H1 (cell line): ENCODE results near the gene JPT2. TPM values are rescaled to one million over a fixed set of nuclear protein-coding genes. Genes with fewer than 3 reads are reported as not detected.

Experiments used
- CTCF ChIA-PET: fragments of 300-600 bp; sonication (Branson Sonifier 250); formaldehyde crosslinking; loops from one replicate; lab custom pipeline; 2021; ENCODE audit not compliant: partially characterized antibody; lab: Charles Lee
- POLR2A ChIA-PET: fragments of 300-600 bp; sonication (Branson Sonifier 250); formaldehyde crosslinking; loops from one replicate; lab custom pipeline; 2021; ENCODE audit warnings: inconsistent platforms; ENCODE audit not compliant: partially characterized antibody; lab: Charles Lee
- DNase-seq, 2 experiments: peaks; one replicate each; pipeline versions ENCODE4 v3.0.0 to v3.0.0-alpha.2; 2010 to 2022; ENCODE audit warnings: low spot score in 2 of 2, low read depth in 1 of 2, mixed read lengths in 1 of 2
- FAIRE-seq: peaks from 2 replicates; lab custom pipeline; 2011; peaks lifted over from hg19 to GRCh38; lab: Jason Lieb, UNC
- H2AFZ ChIP-seq: 2 replicates; pipeline ENCODE4 v1.8.1; 2012; ENCODE audit warnings: low read length, inconsistent platforms
- H2AK5ac ChIP-seq: 2 replicates; pipeline ENCODE4 v1.6.1; 2013; ENCODE audit warnings: low read depth, low read length
- H2BK120ac ChIP-seq: replicated peaks from 2 replicates; pipeline ENCODE3; 2013; ENCODE audit warnings: low read depth, low read length, inconsistent platforms
- H2BK12ac ChIP-seq: 2 replicates; pipeline ENCODE4 v1.6.1; 2013; ENCODE audit warnings: low read depth, low read length
- H2BK15ac ChIP-seq: 2 replicates; pipeline ENCODE4 v1.6.1; 2013; ENCODE audit warnings: low read length
- H2BK20ac ChIP-seq: 2 replicates; pipeline ENCODE4 v1.6.1; 2013; ENCODE audit warnings: low read length
- H2BK5ac ChIP-seq: 2 replicates; pipeline ENCODE4 v1.6.1; 2013; ENCODE audit warnings: low read depth, low read length
- H3K14ac ChIP-seq: 2 replicates; pipeline ENCODE4 v1.6.1; 2013; ENCODE audit warnings: inconsistent platforms; ENCODE audit not compliant: insufficient read length
- H3K18ac ChIP-seq: 2 replicates; pipeline ENCODE4 v1.6.1; 2013; ENCODE audit warnings: low read length; ENCODE audit errors: extremely low read depth
- H3K23ac ChIP-seq: 2 replicates; pipeline ENCODE4 v1.6.1; 2013; ENCODE audit warnings: inconsistent platforms; ENCODE audit not compliant: insufficient read length
- H3K23me2 ChIP-seq: 2 replicates; pipeline ENCODE4 v1.6.1; 2013; ENCODE audit warnings: low read depth, low read length
- H3K27ac ChIP-seq: 2 replicates; pipeline ENCODE4 v1.6.1; 2011; ENCODE audit warnings: low read depth, low read length, inconsistent platforms
- H3K27me3 ChIP-seq, 4 experiments: replicated peaks in 1 of 4; 1 replicate in 1 of 4; 2 replicates in 3 of 4; pipeline versions ENCODE4 v1.6.1 to v1.8.1; 2011 to 2013; ENCODE audit warnings: low read length in 3 of 4, mild to moderate bottlenecking in 3 of 4, inconsistent platforms in 2 of 4, mixed read lengths in 2 of 4, moderate library complexity in 1 of 4; ENCODE audit not compliant: control insufficient read depth in 3 of 4, insufficient read depth in 3 of 4; ENCODE audit errors: extremely low read depth in 1 of 4
- H3K36me3 ChIP-seq, 4 experiments: 2 replicates each; pipeline versions ENCODE4 v1.6.1 to v1.8.1; 2011 to 2013; ENCODE audit warnings: mild to moderate bottlenecking in 4 of 4, low read length in 3 of 4, moderate library complexity in 2 of 4, control low read depth in 1 of 4, inconsistent platforms in 1 of 4; ENCODE audit not compliant: insufficient read depth in 4 of 4, control insufficient read depth in 2 of 4
- H3K4ac ChIP-seq: replicated peaks from 2 replicates; pipeline ENCODE3; 2013; ENCODE audit warnings: low read length, low read depth, mixed read lengths, inconsistent platforms; ENCODE audit not compliant: insufficient read length
- H3K4me1 ChIP-seq, 4 experiments: replicated peaks in 1 of 4; 1 replicate in 1 of 4; 2 replicates in 3 of 4; pipeline versions ENCODE4 v1.6.1 to v1.8.1; 2011 to 2013; ENCODE audit warnings: low read length in 3 of 4, inconsistent platforms in 2 of 4, mixed read lengths in 1 of 4; ENCODE audit not compliant: insufficient read depth in 4 of 4, control insufficient read depth in 3 of 4
- H3K4me2 ChIP-seq, 2 experiments: 2 replicates each; pipeline versions ENCODE4 v1.6.1 to v1.8.1; 2011 to 2013; ENCODE audit warnings: low read depth in 2 of 2, low read length in 2 of 2, control low read depth in 1 of 2, inconsistent platforms in 1 of 2, mild to moderate bottlenecking in 1 of 2; ENCODE audit not compliant: insufficient read depth in 1 of 2
- H3K4me3 ChIP-seq, 4 experiments: fragments of 200-600, 300-600 bp in 1 of 4; sonication (generic), shearing (Covaris generic), sonication (Bioruptor Twin) in 1 of 4; 2 replicates each; pipeline versions ENCODE4 v1.5.1 to v1.8.1; 2011 to 2016; ENCODE audit warnings: low read length in 4 of 4, low read depth in 3 of 4, control low read depth in 2 of 4, inconsistent platforms in 2 of 4, mild to moderate bottlenecking in 2 of 4, mixed read lengths in 1 of 4, moderate library complexity in 1 of 4; ENCODE audit not compliant: insufficient read depth in 2 of 4; ENCODE audit errors: extremely low read depth in 1 of 4
- H3K56ac ChIP-seq: replicated peaks from 2 replicates; pipeline ENCODE3; 2013; ENCODE audit warnings: low read depth, mild to moderate bottlenecking, mixed read lengths, low read length, inconsistent platforms; ENCODE audit not compliant: insufficient read length
- H3K79me1 ChIP-seq: 2 replicates; pipeline ENCODE4 v1.6.1; 2013; ENCODE audit warnings: low read depth, low read length, control low read depth
- H3K79me2 ChIP-seq, 2 experiments: 2 replicates each; pipeline versions ENCODE4 v1.6.1 to v1.8.1; 2012 to 2013; ENCODE audit warnings: low read length in 2 of 2, mild to moderate bottlenecking in 2 of 2, inconsistent platforms in 1 of 2; ENCODE audit not compliant: insufficient read depth in 2 of 2, control insufficient read depth in 1 of 2
- H3K9ac ChIP-seq, 4 experiments: replicated peaks in 1 of 4; 1 replicate in 1 of 4; 2 replicates in 3 of 4; pipeline versions ENCODE4 v1.6.1 to v1.8.1; 2011 to 2013; ENCODE audit warnings: low read depth in 3 of 4, low read length in 3 of 4, control low read depth in 2 of 4, mild to moderate bottlenecking in 2 of 4, moderate library complexity in 2 of 4, inconsistent platforms in 1 of 4; ENCODE audit errors: extremely low read depth in 1 of 4
- H3K9me3 ChIP-seq, 2 experiments: 2 replicates each; pipeline versions ENCODE4 v1.6.1 to v1.8.1; 2012 to 2013; ENCODE audit warnings: mild to moderate bottlenecking in 2 of 2, moderate library complexity in 2 of 2, control low read depth in 1 of 2, inconsistent platforms in 1 of 2, low read depth in 1 of 2, low read length in 1 of 2, mixed read lengths in 1 of 2; ENCODE audit not compliant: insufficient read depth in 2 of 2
- H4K20me1 ChIP-seq, 2 experiments: replicated peaks in 1 of 2; 2 replicates each; pipeline versions ENCODE3 to v1.8.1; 2011 to 2013; ENCODE audit warnings: inconsistent platforms in 2 of 2, low read length in 2 of 2, mild to moderate bottlenecking in 1 of 2; ENCODE audit not compliant: insufficient read depth in 2 of 2, control insufficient read depth in 1 of 2
- H4K5ac ChIP-seq: 2 replicates; pipeline ENCODE4 v1.6.1; 2013; ENCODE audit warnings: low read length, low read depth, mixed read lengths, inconsistent platforms; ENCODE audit not compliant: insufficient read length
- H4K8ac ChIP-seq: 2 replicates; pipeline ENCODE4 v1.8.0; 2013; ENCODE audit warnings: mild to moderate bottlenecking, moderate library complexity, low read length, inconsistent platforms; ENCODE audit not compliant: insufficient read depth; ENCODE audit errors: extremely low read depth
- H4K91ac ChIP-seq: replicated peaks from 2 replicates; pipeline ENCODE3; 2013; ENCODE audit warnings: low read length, mixed read lengths, inconsistent platforms; ENCODE audit not compliant: insufficient read length
- CHD2 ChIP-seq: IDR thresholded peaks from 2 replicates; pipeline ENCODE4 v1.6.1; 2012; ENCODE audit warnings: low read length, improper control_type of control experiment
- CTBP2 ChIP-seq: IDR thresholded peaks from 2 replicates; pipeline ENCODE4 v1.7.0; 2011; ENCODE audit warnings: borderline replicate concordance, mild to moderate bottlenecking, moderate library complexity, mixed read lengths, low read length; ENCODE audit not compliant: insufficient read depth, insufficient read length
- SIRT6 ChIP-seq: IDR thresholded peaks from one replicate; pipeline ENCODE4 v1.7.1; 2012; ENCODE audit warnings: low read length, inconsistent platforms
- TAF7 ChIP-seq: optimal IDR thresholded peaks from 2 replicates; pipeline ENCODE3; 2011; ENCODE audit warnings: low read depth, mild to moderate bottlenecking, inconsistent platforms, low read length, moderate library complexity, borderline replicate concordance
- WGBS, 2 experiments: shearing (Covaris generic) in 1 of 2; methylation state at CpG; one replicate each; pipeline versions ENCODE4 v1.1.6 to v1.1.7; 2013 to 2015; ENCODE audit warnings: low lambda C conversion rate in 2 of 2, mixed read lengths in 2 of 2, inconsistent platforms in 1 of 2, low coverage in 1 of 2, missing lambda C conversion rate in 1 of 2; ENCODE audit not compliant: insufficient replicate concordance in 2 of 2, insufficient coverage in 1 of 2, insufficient read length in 1 of 2; ENCODE audit errors: extremely low coverage in 1 of 2, missing lambda C conversion rate in 1 of 2; 5-methylcytosine and 5-hydroxymethylcytosine counted together
- polyA plus RNA-seq, 7 experiments: library from polyadenylated mRNA; depleted of rRNA in 3 of 7; stranded (reverse) in 5 of 7; unstranded in 2 of 7; fragments of >200 nt in 5 of 7; fragments of 200-250 nt in 2 of 7; gene quantifications; 1 replicate in 5 of 7; 2 replicates in 1 of 7; 4 replicates in 1 of 7; pipeline versions ENCODE4 v1.2.1 to v1.2.3, GENCODE V29; 2011 to 2013; ENCODE audit warnings: missing spikeins in 2 of 7, mixed read lengths in 2 of 7
- total RNA-seq: library from RNA; stranded (reverse); fragmentation: NEBNext Ultra II Directional; extraction: Animal tissue kit (Norgen Biotek cat#: 25700); gene quantifications from 2 replicates; pipeline ENCODE4 v1.2.1, GENCODE V29; 2021

The JPT2 gene
- total and polyA plus RNA-seq, 2 of the 8 experiments (the other 6 are each of a cell fraction or from before 2014, with no cell fraction given) = 67.6 to 197 TPM

- H3K79me1 ChIP-seq = 0 out of 2 replicates have a peak, but pooled peaks cover 5% of the 10 kb centered on the region
- DNase-seq = no peak
- no peak overlapping the region; the same call in 1 of the 2 replicates for H2BK5ac ChIP-seq
- TF ChIP-seq CTBP2 (no peak), TAF7 (no peak), SIRT6 (no peak), CHD2 (no peak)
- peaks cover 0 to 11% (median 2%) of the 10 kb centered on the region in 4 experiments; a peak in 3 of 8 replicates for H3K36me3 ChIP-seq
- ChIA-PET CTCF (interaction anchor here (0.7 to 3.1 kb wide), 3 partner anchors 10 to 39 kb away, joined by 3 to 12 read pairs (median 3); no protein-coding TSS in a partner anchor), POLR2A (interaction anchor here (1.2 to 5.5 kb wide), 9 partner anchors 10 to 67 kb away, joined by 3 to 18 read pairs (median 4); partner anchors contain the start of genes JPT2 and MAPK8IP3)
- H3K56ac ChIP-seq = no peak overlapping the region
- H3K4me1 ChIP-seq = no peaks in the 10 kb centered on the region
- H3K4me3 ChIP-seq = no peak overlapping the region
- no peak overlapping the region for H2AK5ac ChIP-seq
- H2BK15ac ChIP-seq = no peak overlapping the region
- H3K23ac ChIP-seq = no peak overlapping the region
- 96% methylated on average over 19 of the region's 24 CpGs; no CpG with 5 or more reads in 1 of the 2 experiments for WGBS, 2 experiments
- H4K91ac ChIP-seq = no peak overlapping the region
- H3K27me3 ChIP-seq = no peaks in the 10 kb centered on the region
- FAIRE-seq = no peak
- H3K18ac ChIP-seq = no peak overlapping the region
- no peak overlapping the region for H3K14ac ChIP-seq
- no peak overlapping the region for H4K5ac ChIP-seq
- no peak overlapping the region for H3K4me2 ChIP-seq
- no peak overlapping the region for H2BK120ac ChIP-seq
- H3K4ac ChIP-seq = no peak overlapping the region
- no peak overlapping the region for H3K27ac ChIP-seq
- no peaks in the 10 kb centered on the region for H3K79me2 ChIP-seq
- no peaks in the 10 kb centered on the region for H3K23me2 ChIP-seq
- H3K9ac ChIP-seq = no peak overlapping the region
- H2BK20ac ChIP-seq = no peak overlapping the region
- H2BK12ac ChIP-seq = no peak overlapping the region
- H2AFZ ChIP-seq = no peak overlapping the region
- peaks cover 6 to 10% of the 10 kb centered on the region in 2 experiments; a peak in 3 of 4 replicates for H3K9me3 ChIP-seq
- 0 out of 2 replicates have a peak overlapping the region, but pooled peaks have one; percentile 14 for H4K8ac ChIP-seq
- H4K20me1 ChIP-seq = peaks cover 0 to 8% of the 10 kb centered on the region in 2 experiments
Observed at GRCh38 chr16:1744338-1744840, 66.3 kb downstream of the JPT2 start.
